Prostate gland (tissue), 2 donors: ENCODE measurements around the gene PIK3IP1. TPM values are rescaled to one million over a fixed set of nuclear protein-coding genes. Genes with fewer than 3 reads are reported as not detected.

Experiments
- DNase-seq: peaks from one replicate; pipeline ENCODE4 v3.0.0-alpha.2; 2019; ENCODE audit warnings: low spot score
- H3K27ac ChIP-seq, 2 donors: fragments of 200-600 bp; sonication (generic); 2 replicates each; pipeline ENCODE4 v1.5.1; 2017 to 2019
- H3K27me3 ChIP-seq: fragments of 200-600 bp; sonication (generic); replicated peaks from 2 replicates; pipeline ENCODE4 v1.5.1; 2019; ENCODE audit not compliant: insufficient read depth
- H3K36me3 ChIP-seq, 2 donors: fragments of 200-600 bp; sonication (generic); 1 replicate in 1 of 2; 2 replicates in 1 of 2; pipeline versions ENCODE4 v1.5.1 to v1.8.1; 2017 to 2019
- H3K4me1 ChIP-seq: fragments of 200-600 bp; sonication (generic); replicated peaks from 2 replicates; pipeline ENCODE4 v1.5.1; 2019
- H3K4me3 ChIP-seq, 2 donors: fragments of 200-600 bp; sonication (generic); 2 replicates each; pipeline ENCODE4 v1.5.1; 2017 to 2019
- H3K9me3 ChIP-seq: fragments of 200-600 bp; sonication (generic); 2 replicates; pipeline ENCODE4 v1.5.1; 2017
- POLR2A ChIP-seq: fragments of 450-650 bp; IDR thresholded peaks from one replicate; pipeline ENCODE4 v1.6.1; 2016; ENCODE audit warnings: antibody characterized with exemption, mild to moderate bottlenecking
- POLR2AphosphoS5 ChIP-seq: sonication (generic); formaldehyde crosslinking; IDR thresholded peaks from one replicate; pipeline ENCODE4 v1.6.1; 2017; ENCODE audit warnings: antibody characterized with exemption
- WGBS: methylation state at CpG from one replicate; pipeline ENCODE4 v1.1.5; 2018; 5-methylcytosine and 5-hydroxymethylcytosine counted together
- intact Hi-C: fragments of 100-400 bp; cut with DNase I; formaldehyde crosslinking; loops from one replicate; pipeline ENCODE4 v1.14.2; 2022
- total RNA-seq, 2 donors: library from RNA; depleted of rRNA; stranded (reverse); fragments of >200 nt; gene quantifications; one replicate each; pipeline ENCODE4 v1.1.0, GENCODE V29; 2016
- TF ChIP-seq, protein P1 (sequence below), 4 experiments: fragments of 200-600 bp in 2 of 4; fragments of 450-650 bp in 2 of 4; sonication (generic) in 2 of 4; IDR thresholded peaks; 1 replicate in 3 of 4; 2 replicates in 1 of 4; pipeline ENCODE4 v1.5.1; 2016 to 2019; ENCODE audit warnings: antibody characterized with exemption in 4 of 4, mild to moderate bottlenecking in 2 of 4, moderate library complexity in 2 of 4

The PIK3IP1 gene
- total RNA-seq, 2 donors from 2014 or later, result 25.6 to 124 TPM

DNA sequence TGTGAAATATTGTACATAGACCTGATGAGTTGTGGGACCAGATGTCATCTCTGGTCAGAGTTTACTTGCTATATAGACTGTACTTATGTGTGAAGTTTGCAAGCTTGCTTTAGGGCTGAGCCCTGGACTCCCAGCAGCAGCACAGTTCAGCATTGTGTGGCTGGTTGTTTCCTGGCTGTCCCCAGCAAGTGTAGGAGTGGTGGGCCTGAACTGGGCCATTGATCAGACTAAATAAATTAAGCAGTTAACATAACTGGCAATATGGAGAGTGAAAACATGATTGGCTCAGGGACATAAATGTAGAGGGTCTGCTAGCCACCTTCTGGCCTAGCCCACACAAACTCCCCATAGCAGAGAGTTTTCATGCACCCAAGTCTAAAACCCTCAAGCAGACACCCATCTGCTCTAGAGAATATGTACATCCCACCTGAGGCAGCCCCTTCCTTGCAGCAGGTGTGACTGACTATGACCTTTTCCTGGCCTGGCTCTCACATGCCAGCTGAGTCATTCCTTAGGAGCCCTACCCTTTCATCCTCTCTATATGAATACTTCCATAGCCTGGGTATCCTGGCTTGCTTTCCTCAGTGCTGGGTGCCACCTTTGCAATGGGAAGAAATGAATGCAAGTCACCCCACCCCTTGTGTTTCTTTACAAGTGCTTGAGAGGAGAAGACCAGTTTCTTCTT is 12.3 kb downstream of the PIK3IP1 start:
- intact Hi-C loops, result loop anchor here (10.0 kb wide), 1 partner anchor 65 kb away; the partner anchor contains the start of gene LIMK2

DNA sequence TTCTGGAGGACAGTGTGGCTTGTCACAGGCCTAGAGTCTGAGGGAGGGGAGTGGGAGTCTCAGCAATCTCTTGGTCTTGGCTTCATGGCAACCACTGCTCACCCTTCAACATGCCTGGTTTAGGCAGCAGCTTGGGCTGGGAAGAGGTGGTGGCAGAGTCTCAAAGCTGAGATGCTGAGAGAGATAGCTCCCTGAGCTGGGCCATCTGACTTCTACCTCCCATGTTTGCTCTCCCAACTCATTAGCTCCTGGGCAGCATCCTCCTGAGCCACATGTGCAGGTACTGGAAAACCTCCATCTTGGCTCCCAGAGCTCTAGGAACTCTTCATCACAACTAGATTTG is 13.0 kb downstream of the PIK3IP1 start:
- TF ChIP-seq POLR2AphosphoS5 (no peak), POLR2A (no peak)
- TF ChIP-seq, protein P1, sequence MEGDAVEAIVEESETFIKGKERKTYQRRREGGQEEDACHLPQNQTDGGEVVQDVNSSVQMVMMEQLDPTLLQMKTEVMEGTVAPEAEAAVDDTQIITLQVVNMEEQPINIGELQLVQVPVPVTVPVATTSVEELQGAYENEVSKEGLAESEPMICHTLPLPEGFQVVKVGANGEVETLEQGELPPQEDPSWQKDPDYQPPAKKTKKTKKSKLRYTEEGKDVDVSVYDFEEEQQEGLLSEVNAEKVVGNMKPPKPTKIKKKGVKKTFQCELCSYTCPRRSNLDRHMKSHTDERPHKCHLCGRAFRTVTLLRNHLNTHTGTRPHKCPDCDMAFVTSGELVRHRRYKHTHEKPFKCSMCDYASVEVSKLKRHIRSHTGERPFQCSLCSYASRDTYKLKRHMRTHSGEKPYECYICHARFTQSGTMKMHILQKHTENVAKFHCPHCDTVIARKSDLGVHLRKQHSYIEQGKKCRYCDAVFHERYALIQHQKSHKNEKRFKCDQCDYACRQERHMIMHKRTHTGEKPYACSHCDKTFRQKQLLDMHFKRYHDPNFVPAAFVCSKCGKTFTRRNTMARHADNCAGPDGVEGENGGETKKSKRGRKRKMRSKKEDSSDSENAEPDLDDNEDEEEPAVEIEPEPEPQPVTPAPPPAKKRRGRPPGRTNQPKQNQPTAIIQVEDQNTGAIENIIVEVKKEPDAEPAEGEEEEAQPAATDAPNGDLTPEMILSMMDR (IDR thresholded peaks at IDR 0.05), result no peak
- H3K4me3 ChIP-seq, result no peak overlapping the region
- no peak overlapping the region for H3K27ac ChIP-seq
- no peaks in the 10 kb centered on the region for H3K36me3 ChIP-seq
- intact Hi-C loops, result loop anchor here (10.0 kb wide), 1 partner anchor 64 kb away; the partner anchor contains the start of gene LIMK2
- no peaks in the 10 kb centered on the region for H3K9me3 ChIP-seq
- no peak for DNase-seq
- no peaks in the 10 kb centered on the region for H3K4me1 ChIP-seq
- no peaks in the 10 kb centered on the region for H3K27me3 ChIP-seq

More for the DNA sequence above, 12.3 kb downstream of the PIK3IP1 start:
- H3K27ac ChIP-seq, result no peak overlapping the region
- DNase-seq, result no peak
- no peak overlapping the region for H3K4me3 ChIP-seq
- TF ChIP-seq, protein P1 (IDR thresholded peaks at IDR 0.05), result no peak
- no peak for TF ChIP-seq POLR2A
- TF ChIP-seq POLR2AphosphoS5, result no peak
- no peaks in the 10 kb centered on the region for H3K27me3 ChIP-seq
- no peaks in the 10 kb centered on the region for H3K36me3 ChIP-seq
- no peaks in the 10 kb centered on the region for H3K4me1 ChIP-seq
- no peaks in the 10 kb centered on the region for H3K9me3 ChIP-seq

DNA sequence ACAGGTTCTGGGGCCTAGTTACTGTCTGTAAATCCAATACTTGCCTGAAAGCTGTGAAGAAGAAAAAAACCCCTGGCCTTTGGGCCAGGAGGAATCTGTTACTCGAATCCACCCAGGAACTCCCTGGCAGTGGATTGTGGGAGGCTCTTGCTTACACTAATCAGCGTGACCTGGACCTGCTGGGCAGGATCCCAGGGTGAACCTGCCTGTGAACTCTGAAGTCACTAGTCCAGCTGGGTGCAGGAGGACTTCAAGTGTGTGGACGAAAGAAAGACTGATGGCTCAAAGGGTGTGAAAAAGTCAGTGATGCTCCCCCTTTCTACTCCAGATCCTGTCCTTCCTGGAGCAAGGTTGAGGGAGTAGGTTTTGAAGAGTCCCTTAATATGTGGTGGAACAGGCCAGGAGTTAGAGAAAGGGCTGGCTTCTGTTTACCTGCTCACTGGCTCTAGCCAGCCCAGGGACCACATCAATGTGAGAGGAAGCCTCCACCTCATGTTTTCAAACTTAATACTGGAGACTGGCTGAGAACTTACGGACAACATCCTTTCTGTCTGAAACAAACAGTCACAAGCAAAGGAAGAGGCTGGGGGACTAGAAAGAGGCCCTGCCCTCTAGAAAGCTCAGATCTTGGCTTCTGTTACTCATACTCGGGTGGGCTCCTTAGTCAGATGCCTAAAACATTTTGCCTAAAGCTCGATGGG is 13.5 kb downstream of the PIK3IP1 start:
- no peak overlapping the region for H3K4me3 ChIP-seq
- H3K4me1 ChIP-seq, result no peaks in the 10 kb centered on the region
- intact Hi-C loops, result loop anchor here (10.0 kb wide), 1 partner anchor 64 kb away; the partner anchor contains the start of gene LIMK2
- TF ChIP-seq, protein P1 (IDR thresholded peaks at IDR 0.05), result no peak
- TF ChIP-seq POLR2AphosphoS5 (no peak), POLR2A (no peak)
- H3K36me3 ChIP-seq, result no peaks in the 10 kb centered on the region
- 79% methylated on average over 6 of the region's 6 CpGs for WGBS
- no peaks in the 10 kb centered on the region for H3K27me3 ChIP-seq
- DNase-seq, result no peak
- no peak overlapping the region for H3K27ac ChIP-seq
- H3K9me3 ChIP-seq, result no peaks in the 10 kb centered on the region

DNA sequence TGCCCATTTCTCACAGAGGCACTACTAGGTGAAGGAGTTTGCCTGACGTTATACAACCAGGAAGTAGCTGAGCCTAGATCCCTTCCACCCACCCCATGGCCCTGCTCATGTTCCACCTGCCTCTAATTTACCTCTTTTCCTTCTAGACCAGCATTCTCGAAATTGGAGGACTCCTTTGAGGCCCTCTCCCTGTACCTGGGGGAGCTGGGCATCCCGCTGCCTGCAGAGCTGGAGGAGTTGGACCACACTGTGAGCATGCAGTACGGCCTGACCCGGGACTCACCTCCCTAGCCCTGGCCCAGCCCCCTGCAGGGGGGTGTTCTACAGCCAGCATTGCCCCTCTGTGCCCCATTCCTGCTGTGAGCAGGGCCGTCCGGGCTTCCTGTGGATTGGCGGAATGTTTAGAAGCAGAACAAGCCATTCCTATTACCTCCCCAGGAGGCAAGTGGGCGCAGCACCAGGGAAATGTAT is 14.1 kb downstream of the PIK3IP1 start:
- 73% methylated on average over 9 of the region's 9 CpGs for WGBS
- H3K27ac ChIP-seq, result no peak overlapping the region
- intact Hi-C loops, result loop anchor here (10.0 kb wide), 1 partner anchor 63 kb away; the partner anchor contains the start of gene LIMK2
- TF ChIP-seq POLR2A, result no peak
- TF ChIP-seq, protein P1 (IDR thresholded peaks at IDR 0.05), result no peak
- TF ChIP-seq POLR2AphosphoS5, result no peak
- H3K4me1 ChIP-seq, result no peaks in the 10 kb centered on the region
- no peaks in the 10 kb centered on the region for H3K9me3 ChIP-seq
- H3K4me3 ChIP-seq, result no peak overlapping the region
- DNase-seq, result no peak
- H3K36me3 ChIP-seq, result no peaks in the 10 kb centered on the region
- no peaks in the 10 kb centered on the region for H3K27me3 ChIP-seq
